ENCODE results near the gene SEMA3D.

- TF ChIP-seq POLR2A (IDR thresholded peaks at IDR 0.05; ENCODE audit: low read depth, low read length): no peak
- no peak for TF ChIP-seq TAF1 (IDR thresholded peaks at IDR 0.05; ENCODE audit: low read depth, low read length)
- no peak for TF ChIP-seq POLR2AphosphoS5 (IDR thresholded peaks at IDR 0.05; ENCODE audit: low read depth, low read length)
- no peak for TF ChIP-seq PAX5 (IDR thresholded peaks at IDR 0.05; ENCODE audit: insufficient read depth, low read length, severe bottlenecking)
- TF ChIP-seq SPI1 (IDR thresholded peaks at IDR 0.05; ENCODE audit: low read depth, low read length): no peak
Observed at GRCh38 chr7:85041605-85042216, 145.1 kb downstream of the SEMA3D start.

Data from GM12891 (cell line).